HepG2 (cell line): ENCODE measurements around the gene FANCG. TPM values are rescaled to one million over a fixed set of nuclear protein-coding genes. Genes with fewer than 3 reads are reported as not detected.
A peak's percentile ranks its signal among the peaks of the same experiment; 100 is the strongest.

Experiments used
- BHLHE40 ChIP-seq: IDR thresholded peaks from 2 replicates; pipeline ENCODE4 v1.6.1; 2011; ENCODE audit warnings: low read length, improper control_type of control experiment
- DRAP1 ChIP-seq: IDR thresholded peaks from 2 replicates; pipeline ENCODE4 v1.6.1; 2016; ENCODE audit warnings: missing genetic modification reagents, missing compliant biosample characterization
- ERF ChIP-seq: IDR thresholded peaks from 2 replicates; pipeline ENCODE4 v1.6.1; 2018; ENCODE audit warnings: missing biosample characterization, missing genetic modification reagents
- HDAC6 ChIP-seq: fragments of 200-600 bp; sonication (generic); IDR thresholded peaks from 2 replicates; pipeline ENCODE4 v1.7.0; 2017; ENCODE audit warnings: mild to moderate bottlenecking, antibody characterized with exemption, low read length, low read depth
- HHEX ChIP-seq: IDR thresholded peaks from 2 replicates; pipeline ENCODE4 v1.6.1; 2016; ENCODE audit warnings: control low read depth
- HNRNPLL ChIP-seq: fragments of 200-400 bp; formaldehyde crosslinking; IDR thresholded peaks from 2 replicates; pipeline ENCODE4 v1.6.1; 2017; ENCODE audit warnings: mild to moderate bottlenecking, low read depth, low read length; ENCODE audit not compliant: poor library complexity, severe bottlenecking
- HOMEZ ChIP-seq: IDR thresholded peaks from 2 replicates; pipeline ENCODE4 v1.6.1; 2016; ENCODE audit warnings: low read depth
- MED8 ChIP-seq: sonication (generic); formaldehyde crosslinking; IDR thresholded peaks from 2 replicates; pipeline ENCODE4 v1.8.1; 2023; ENCODE audit warnings: mild to moderate bottlenecking, missing genetic modification reagents; ENCODE audit not compliant: insufficient replicate concordance
- MXD4 ChIP-seq: IDR thresholded peaks from 2 replicates; pipeline ENCODE4 v1.6.1; 2016; ENCODE audit warnings: mild to moderate bottlenecking, missing biosample characterization, missing genetic modification reagents
- RBM39 ChIP-seq: fragments of 200-400 bp; formaldehyde crosslinking; IDR thresholded peaks from one replicate; pipeline ENCODE4 v1.6.1; 2018; ENCODE audit warnings: antibody characterized with exemption, mild to moderate bottlenecking, low read depth, low read length; ENCODE audit not compliant: poor library complexity, severe bottlenecking
- RELA ChIP-seq: sonication (generic); formaldehyde crosslinking; IDR thresholded peaks from 2 replicates; pipeline ENCODE4 v1.4.0; 2020; ENCODE audit warnings: missing genetic modification reagents
- SATB2 ChIP-seq: sonication (generic); formaldehyde crosslinking; IDR thresholded peaks from 2 replicates; pipeline ENCODE4 v1.5.0; 2020; ENCODE audit warnings: missing genetic modification reagents
- SNAI1 ChIP-seq: sonication (generic); formaldehyde crosslinking; IDR thresholded peaks from 2 replicates; pipeline ENCODE4 v1.5.0; 2020; ENCODE audit warnings: mild to moderate bottlenecking, missing genetic modification reagents, borderline replicate concordance
- THAP11 ChIP-seq: IDR thresholded peaks from 2 replicates; pipeline ENCODE4 v1.6.1; 2016; ENCODE audit warnings: missing biosample characterization, missing genetic modification reagents
- ZMAT3 ChIP-seq: sonication (generic); formaldehyde crosslinking; conservative IDR thresholded peaks from 2 replicates; pipeline ENCODE4 v1.7.0; 2021; ENCODE audit warnings: missing genetic modification reagents
- ZNF136 ChIP-seq: sonication (generic); formaldehyde crosslinking; IDR thresholded peaks from 2 replicates; pipeline ENCODE4 v1.8.1; 2022; ENCODE audit warnings: low read depth, mild to moderate bottlenecking, moderate library complexity, missing genetic modification reagents
- ZNF207 ChIP-seq: fragments of 450-650 bp; IDR thresholded peaks from 2 replicates; pipeline ENCODE4 v1.6.1; 2016; ENCODE audit warnings: antibody characterized with exemption, borderline replicate concordance
- ZNF784 ChIP-seq: sonication (generic); formaldehyde crosslinking; IDR thresholded peaks from 2 replicates; pipeline ENCODE4 v1.5.1; 2020; ENCODE audit warnings: missing genetic modification reagents, mild to moderate bottlenecking, borderline replicate concordance
- polyA plus RNA-seq, 8 experiments: library from polyadenylated mRNA; depleted of rRNA in 3 of 8; stranded (reverse) in 7 of 8; unstranded in 1 of 8; fragments of >200 nt; fragmentation: Illumina TruSeq in 4 of 8; extraction: Trizol in 4 of 8; gene quantifications; 2 replicates each; pipeline versions ENCODE4 v1.2.1 to v1.2.3, GENCODE V29; 2011 to 2016; ENCODE audit warnings: low read depth in 4 of 8, missing spikeins in 1 of 8, mixed read lengths in 1 of 8; ENCODE audit not compliant: insufficient read depth in 1 of 8
- total RNA-seq, 5 experiments: library from RNA; depleted of rRNA; stranded (reverse); fragments of >200 nt; fragmentation: Illumina TruSeq; extraction: Trizol; gene quantifications; 2 replicates each; pipeline ENCODE4 v1.2.3, GENCODE V29; 2016; ENCODE audit warnings: low read depth in 1 of 5
- TF ChIP-seq, protein P1 (sequence below): sonication (generic); formaldehyde crosslinking; IDR thresholded peaks from 2 replicates; pipeline ENCODE4 v1.9.0; 2021; ENCODE audit warnings: missing genetic modification reagents, borderline replicate concordance
- TF ChIP-seq, protein P2 (sequence below): sonication (generic); formaldehyde crosslinking; IDR thresholded peaks from 2 replicates; pipeline ENCODE4 v1.5.1; 2020; ENCODE audit warnings: mild to moderate bottlenecking, missing genetic modification reagents, moderate library complexity
- TF ChIP-seq, protein P3 (sequence below): IDR thresholded peaks from 2 replicates; pipeline ENCODE4 v1.6.1; 2012; ENCODE audit warnings: low read depth, low read length, improper control_type of control experiment

Gene FANCG
- total and polyA plus RNA-seq, 2 of the 13 experiments (the other 11 are each of a cell fraction or from before 2014, with no cell fraction given), result 14.4 to 45.1 TPM

- TF ChIP-seq SNAI1 (CRISPR knock-in tag) (no peak), HOMEZ (no peak), MXD4 (CRISPR knock-in tag) (0 out of 2 replicates have a peak, but pooled peaks have one; percentile 25), ZMAT3 (no peak), RBM39 (peak; percentile 78), MED8 (CRISPR knock-in tag) (peak; percentile 27), ZNF136 (CRISPR knock-in tag) (no peak), ZNF207 (no peak), SATB2 (CRISPR knock-in tag) (no peak), RELA (CRISPR knock-in tag) (peak; percentile 62; the same call in 1 of the 2 replicates), DRAP1 (CRISPR knock-in tag) (peak; percentile 71; the same call in 1 of the 2 replicates), HNRNPLL (peak; percentile 48), ZNF784 (no peak), THAP11 (CRISPR knock-in tag) (peak; percentile 76), BHLHE40 (peak; percentile 80), HDAC6 (no peak), ERF (peak; percentile 68; the same call in 1 of the 2 replicates), HHEX (CRISPR knock-in tag) (no peak)
- TF ChIP-seq, protein P1, sequence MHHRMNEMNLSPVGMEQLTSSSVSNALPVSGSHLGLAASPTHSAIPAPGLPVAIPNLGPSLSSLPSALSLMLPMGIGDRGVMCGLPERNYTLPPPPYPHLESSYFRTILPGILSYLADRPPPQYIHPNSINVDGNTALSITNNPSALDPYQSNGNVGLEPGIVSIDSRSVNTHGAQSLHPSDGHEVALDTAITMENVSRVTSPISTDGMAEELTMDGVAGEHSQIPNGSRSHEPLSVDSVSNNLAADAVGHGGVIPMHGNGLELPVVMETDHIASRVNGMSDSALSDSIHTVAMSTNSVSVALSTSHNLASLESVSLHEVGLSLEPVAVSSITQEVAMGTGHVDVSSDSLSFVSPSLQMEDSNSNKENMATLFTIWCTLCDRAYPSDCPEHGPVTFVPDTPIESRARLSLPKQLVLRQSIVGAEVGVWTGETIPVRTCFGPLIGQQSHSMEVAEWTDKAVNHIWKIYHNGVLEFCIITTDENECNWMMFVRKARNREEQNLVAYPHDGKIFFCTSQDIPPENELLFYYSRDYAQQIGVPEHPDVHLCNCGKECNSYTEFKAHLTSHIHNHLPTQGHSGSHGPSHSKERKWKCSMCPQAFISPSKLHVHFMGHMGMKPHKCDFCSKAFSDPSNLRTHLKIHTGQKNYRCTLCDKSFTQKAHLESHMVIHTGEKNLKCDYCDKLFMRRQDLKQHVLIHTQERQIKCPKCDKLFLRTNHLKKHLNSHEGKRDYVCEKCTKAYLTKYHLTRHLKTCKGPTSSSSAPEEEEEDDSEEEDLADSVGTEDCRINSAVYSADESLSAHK (CRISPR knock-in tag), result no peak
- TF ChIP-seq, protein P2, sequence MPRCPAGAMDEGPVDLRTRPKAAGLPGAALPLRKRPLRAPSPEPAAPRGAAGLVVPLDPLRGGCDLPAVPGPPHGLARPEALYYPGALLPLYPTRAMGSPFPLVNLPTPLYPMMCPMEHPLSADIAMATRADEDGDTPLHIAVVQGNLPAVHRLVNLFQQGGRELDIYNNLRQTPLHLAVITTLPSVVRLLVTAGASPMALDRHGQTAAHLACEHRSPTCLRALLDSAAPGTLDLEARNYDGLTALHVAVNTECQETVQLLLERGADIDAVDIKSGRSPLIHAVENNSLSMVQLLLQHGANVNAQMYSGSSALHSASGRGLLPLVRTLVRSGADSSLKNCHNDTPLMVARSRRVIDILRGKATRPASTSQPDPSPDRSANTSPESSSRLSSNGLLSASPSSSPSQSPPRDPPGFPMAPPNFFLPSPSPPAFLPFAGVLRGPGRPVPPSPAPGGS (CRISPR knock-in tag), result no peak
- TF ChIP-seq, protein P3, sequence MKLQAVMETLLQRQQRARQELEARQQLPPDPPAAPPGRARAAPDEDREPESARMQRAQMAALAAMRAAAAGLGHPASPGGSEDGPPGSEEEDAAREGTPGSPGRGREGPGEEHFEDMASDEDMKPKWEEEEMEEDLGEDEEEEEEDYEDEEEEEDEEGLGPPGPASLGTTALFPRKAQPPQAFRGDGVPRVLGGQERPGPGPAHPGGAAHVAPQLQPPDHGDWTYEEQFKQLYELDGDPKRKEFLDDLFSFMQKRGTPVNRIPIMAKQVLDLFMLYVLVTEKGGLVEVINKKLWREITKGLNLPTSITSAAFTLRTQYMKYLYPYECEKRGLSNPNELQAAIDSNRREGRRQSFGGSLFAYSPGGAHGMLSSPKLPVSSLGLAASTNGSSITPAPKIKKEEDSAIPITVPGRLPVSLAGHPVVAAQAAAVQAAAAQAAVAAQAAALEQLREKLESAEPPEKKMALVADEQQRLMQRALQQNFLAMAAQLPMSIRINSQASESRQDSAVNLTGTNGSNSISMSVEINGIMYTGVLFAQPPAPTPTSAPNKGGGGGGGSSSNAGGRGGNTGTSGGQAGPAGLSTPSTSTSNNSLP, result 0 out of 2 replicates have a peak, but pooled peaks have one; percentile 35
These were observed 7.1 kb downstream of the FANCG start, which contains the start of gene VCP (continued) for GRCh38 chr9:35072461-35073278.
